BE2C (cell line): Measurements from ENCODE around the gene APLNR.

ENCODE experiments used
- DNase-seq: peaks from one replicate; pipeline ENCODE4 v3.0.0-alpha.2; 2020
- H3K27me3 ChIP-seq: fragments of 250-450 bp; sonication (Bioruptor Pico); 2 replicates; pipeline ENCODE4 v1.5.1; 2020; ENCODE audit warnings: mild to moderate bottlenecking
- H3K36me3 ChIP-seq: fragments of 250-450 bp; sonication (Bioruptor Pico); 2 replicates; pipeline ENCODE4 v1.5.1; 2020; ENCODE audit warnings: mild to moderate bottlenecking
- H3K4me1 ChIP-seq: fragments of 250-450 bp; sonication (Bioruptor Pico); 2 replicates; pipeline ENCODE4 v1.5.1; 2020
- H3K4me3 ChIP-seq: 2 replicates; pipeline ENCODE4 v1.5.1; 2011; ENCODE audit warnings: low read depth, low read length
- H3K9me3 ChIP-seq: fragments of 250-450 bp; sonication (Bioruptor Pico); 2 replicates; pipeline ENCODE4 v1.5.1; 2020
- CTCF ChIP-seq: IDR thresholded peaks from 2 replicates; pipeline ENCODE4 v1.5.1; 2012; ENCODE audit warnings: mild to moderate bottlenecking, low read depth, low read length

Gene APLNR

DNA sequence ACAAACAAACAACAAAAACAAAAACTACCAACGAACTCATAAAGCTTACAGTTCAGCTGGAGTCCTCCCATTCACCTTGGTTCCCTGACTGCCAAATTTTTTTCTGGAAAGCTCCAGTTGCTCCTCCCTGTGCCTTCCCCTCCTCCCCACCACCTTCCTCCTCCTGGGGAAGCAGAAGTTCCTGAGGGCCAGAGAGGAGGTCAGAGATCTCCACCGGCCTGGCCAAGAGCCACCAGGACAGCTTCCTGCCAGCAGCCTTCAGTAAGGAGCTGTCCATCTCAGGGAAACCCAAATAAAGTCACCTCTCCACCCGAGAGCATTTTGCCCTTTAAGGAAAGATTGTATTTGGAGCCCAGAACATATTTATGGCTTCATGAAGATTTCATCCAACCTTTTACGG lies 20.0 kb downstream of the APLNR start:
- H3K4me1 ChIP-seq, result peaks cover 7% of the 10 kb centered on the region; the same call in 1 of the 2 replicates
- no peaks in the 10 kb centered on the region for H3K36me3 ChIP-seq
- TF ChIP-seq CTCF, result no peak
- DNase-seq, result no peak
- no peaks in the 10 kb centered on the region for H3K27me3 ChIP-seq
- H3K9me3 ChIP-seq, result no peaks in the 10 kb centered on the region
- H3K4me3 ChIP-seq, result no peak overlapping the region

DNA sequence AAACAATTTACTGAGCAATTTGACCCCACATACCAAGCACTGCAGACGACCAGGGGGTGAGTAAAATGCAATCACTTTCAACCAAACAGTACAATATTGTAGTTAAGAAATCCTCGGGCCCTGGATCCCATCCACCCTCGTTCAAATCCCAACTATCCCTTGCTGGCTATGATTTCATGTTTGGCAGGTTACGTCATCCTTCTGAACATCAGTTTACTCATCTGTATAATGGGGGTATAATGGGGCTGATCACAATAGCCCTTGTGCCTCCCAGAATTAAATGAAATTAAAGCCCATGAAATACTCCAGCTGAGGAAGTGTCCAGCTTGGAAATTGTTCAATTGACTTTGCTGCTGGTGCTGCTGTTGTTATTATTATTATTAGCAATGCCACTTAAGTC lies 20.6 kb downstream of the APLNR start:
- Histone ChIP-seq H3K4me3 (no peak overlapping the region), H3K9me3 (no peaks in the 10 kb centered on the region), H3K36me3 (no peaks in the 10 kb centered on the region), H3K4me1 (peaks cover 7% of the 10 kb centered on the region; the same call in 1 of the 2 replicates), H3K27me3 (no peaks in the 10 kb centered on the region)
- DNase-seq, result no peak
- TF ChIP-seq CTCF, result no peak

GRCh38 chr11:57214494-57214893 lies 22.6 kb downstream of the APLNR start:
- no peaks in the 10 kb centered on the region for H3K27me3 ChIP-seq
- no peaks in the 10 kb centered on the region for H3K36me3 ChIP-seq
- no peak for DNase-seq
- no peak for TF ChIP-seq CTCF
- H3K4me3 ChIP-seq, result no peak overlapping the region
- no peaks in the 10 kb centered on the region for H3K9me3 ChIP-seq
- peaks cover 4% of the 10 kb centered on the region; the same call in 1 of the 2 replicates for H3K4me1 ChIP-seq

DNA sequence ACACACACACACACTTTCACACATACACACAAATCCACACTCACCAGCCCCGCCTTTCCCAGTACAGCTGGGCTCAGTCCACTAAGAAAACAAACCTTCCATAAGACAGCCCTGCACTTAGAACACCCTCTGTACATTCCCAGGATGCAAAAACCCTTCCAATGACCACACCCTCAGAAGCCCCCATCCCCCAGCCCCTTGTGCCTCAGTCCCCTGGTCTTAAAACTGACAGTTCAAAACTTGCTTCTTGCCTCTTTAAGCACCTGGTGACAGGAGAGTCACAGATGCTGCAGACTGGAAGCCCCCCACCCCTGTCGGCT lies 23.0 kb downstream of the APLNR start:
- no peaks in the 10 kb centered on the region for H3K9me3 ChIP-seq
- H3K4me1 ChIP-seq, result 0 out of 2 replicates have a peak, but pooled peaks cover 3% of the 10 kb centered on the region
- no peaks in the 10 kb centered on the region for H3K36me3 ChIP-seq
- H3K27me3 ChIP-seq, result no peaks in the 10 kb centered on the region
- DNase-seq, result no peak
- no peak for TF ChIP-seq CTCF
- no peak overlapping the region for H3K4me3 ChIP-seq

DNA sequence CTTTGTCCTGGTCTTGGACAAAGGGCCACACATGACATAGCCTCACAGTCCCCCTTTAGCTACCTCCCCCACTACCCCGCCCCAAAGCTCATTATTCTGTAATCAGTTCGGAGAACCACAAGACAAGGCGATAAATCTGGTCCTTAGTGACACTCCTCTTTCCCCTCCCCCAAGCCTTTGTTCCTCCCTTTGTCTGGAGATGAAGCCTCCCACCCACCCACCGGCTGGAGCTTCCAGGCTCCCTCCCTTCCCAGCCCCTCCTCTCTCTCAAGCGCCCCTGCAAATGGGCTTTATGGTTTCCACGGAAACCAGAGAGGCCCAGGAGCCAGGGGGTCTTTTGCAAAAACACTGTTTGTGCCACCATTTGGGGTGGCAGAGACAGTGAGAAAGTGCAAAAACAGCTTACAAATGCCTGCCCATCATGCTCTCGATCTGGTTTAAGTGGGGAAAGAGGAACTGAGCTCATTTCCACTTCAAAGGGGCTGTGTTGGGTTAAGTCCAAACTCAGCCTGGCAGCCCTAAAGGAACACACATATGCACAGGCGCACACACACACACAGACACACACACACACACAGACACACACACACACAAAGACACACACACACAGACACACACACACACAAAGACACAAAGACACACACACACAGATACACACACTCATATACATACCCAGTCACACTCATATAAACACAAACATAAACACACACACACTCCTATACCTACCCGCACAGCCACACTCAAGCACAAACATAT lies 23.5 kb downstream of the APLNR start:
- no peak for DNase-seq
- H3K4me1 ChIP-seq, result no peaks in the 10 kb centered on the region
- no peaks in the 10 kb centered on the region for H3K36me3 ChIP-seq
- H3K9me3 ChIP-seq, result no peaks in the 10 kb centered on the region
- no peak for TF ChIP-seq CTCF
- H3K27me3 ChIP-seq, result no peaks in the 10 kb centered on the region
- no peak overlapping the region for H3K4me3 ChIP-seq

DNA sequence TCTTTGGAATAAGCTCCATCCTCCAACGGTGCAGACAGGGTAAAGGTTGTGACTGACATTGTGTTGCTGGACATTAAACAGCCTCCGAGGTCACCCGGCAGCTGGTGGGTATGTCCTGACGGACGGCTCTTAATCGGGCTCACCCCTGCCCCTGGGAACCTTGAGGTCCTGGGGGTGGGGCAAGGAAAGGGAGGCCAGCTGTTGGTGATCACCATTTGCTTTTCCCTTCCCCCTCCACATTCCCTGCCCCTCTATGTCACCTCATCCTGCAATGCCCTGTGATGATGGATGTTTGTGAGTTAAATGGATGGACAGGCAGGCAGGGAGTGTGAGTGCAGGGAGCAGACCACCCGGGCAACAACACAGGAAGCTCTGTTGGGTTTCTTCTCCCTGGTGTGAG lies 26.3 kb downstream of the APLNR start:
- Histone ChIP-seq H3K4me3 (no peak overlapping the region), H3K9me3 (no peaks in the 10 kb centered on the region), H3K4me1 (no peaks in the 10 kb centered on the region), H3K27me3 (no peaks in the 10 kb centered on the region), H3K36me3 (no peaks in the 10 kb centered on the region)
- DNase-seq, result no peak
- no peak for TF ChIP-seq CTCF
